ENCODE measurements around the gene JPH3.
"Not testable (repeated sequence)": the region's sequence is repeated elsewhere in the genome, so short reads cannot be mapped to it uniquely, and the experiment has no call there.

JPH3 gene

GRCh38 chr16:87575027-87575804 is 27.1 kb upstream of the JPH3 start:
- DNase-seq, result no peak

GRCh38 chr16:87576171-87576570 is 26.1 kb upstream of the JPH3 start:
- no peak for DNase-seq

GRCh38 chr16:87578142-87578930 is 24.0 kb upstream of the JPH3 start:
- DNase-seq, result not testable (repeated sequence)

- no peak for DNase-seq
Measured at GRCh38 chr16:87579691-87580090, 22.6 kb upstream of the JPH3 start.

GRCh38 chr16:87580855-87581261 is 21.4 kb upstream of the JPH3 start:
- DNase-seq, result no peak

DNA sequence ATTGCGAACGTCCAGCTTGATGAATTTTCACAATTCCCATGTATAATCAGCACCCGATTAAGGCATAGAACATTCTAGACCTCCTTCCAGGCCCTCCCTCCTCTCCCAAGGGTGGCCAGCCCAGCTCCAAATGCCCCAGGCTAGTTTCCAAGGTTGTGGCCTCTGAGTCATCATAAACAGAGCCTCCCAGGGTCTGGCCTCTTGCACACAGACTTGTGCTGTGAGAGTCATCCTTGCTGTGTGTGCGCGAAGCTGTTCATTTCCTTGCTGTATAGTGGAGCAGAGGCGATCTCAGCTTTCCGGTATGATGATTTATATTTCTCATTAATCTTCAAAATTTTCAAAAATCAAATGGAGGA is 20.5 kb upstream of the JPH3 start:
- DNase-seq, result no peak

GRCh38 chr16:87582216-87582965 is 19.9 kb upstream of the JPH3 start:
- no peak for DNase-seq

GRCh38 chr16:87582966-87583325 is 19.4 kb upstream of the JPH3 start:
- no peak for DNase-seq

GRCh38 chr16:87583453-87584131 is 18.7 kb upstream of the JPH3 start:
- DNase-seq, result no peak

DNA sequence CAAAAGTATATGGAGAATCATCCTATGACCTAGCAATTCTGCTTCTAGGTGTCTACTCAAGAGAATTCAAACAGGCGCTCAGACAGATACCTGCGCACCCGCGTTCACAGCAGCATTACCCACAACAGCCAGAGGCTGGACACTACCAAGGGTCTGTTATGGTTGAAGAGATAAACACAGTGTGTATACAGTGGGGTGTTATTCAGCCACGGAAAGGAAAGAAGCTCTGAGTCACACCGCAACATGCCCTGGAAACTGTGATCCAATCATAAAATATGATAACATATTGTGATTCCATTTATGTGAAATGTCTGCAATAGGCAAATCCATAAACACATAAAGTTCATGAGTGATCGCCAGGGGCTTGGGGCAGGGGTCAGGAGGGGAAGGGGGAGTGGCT is 18.0 kb upstream of the JPH3 start:
- DNase-seq, result no peak

DNA sequence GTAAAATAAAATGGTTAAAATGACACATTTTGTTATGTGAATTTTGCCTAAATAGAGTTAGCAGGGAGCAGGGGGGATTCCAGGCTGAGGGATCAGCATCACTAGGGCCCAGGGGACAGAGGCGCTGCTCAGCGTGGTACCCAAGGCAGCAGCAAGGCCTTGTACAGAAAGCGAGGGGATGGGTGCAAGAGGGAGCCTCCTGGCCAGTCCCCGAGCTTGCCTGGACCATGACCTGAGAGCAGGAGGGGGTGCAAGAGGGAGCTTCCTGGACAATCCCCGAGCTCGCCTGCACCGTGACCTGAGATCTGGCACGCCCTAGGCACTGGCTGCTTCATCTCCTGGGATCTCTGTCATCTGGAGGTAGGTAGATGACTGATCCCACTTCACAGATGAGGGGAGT is 17.3 kb upstream of the JPH3 start:
- no peak for DNase-seq

DNA sequence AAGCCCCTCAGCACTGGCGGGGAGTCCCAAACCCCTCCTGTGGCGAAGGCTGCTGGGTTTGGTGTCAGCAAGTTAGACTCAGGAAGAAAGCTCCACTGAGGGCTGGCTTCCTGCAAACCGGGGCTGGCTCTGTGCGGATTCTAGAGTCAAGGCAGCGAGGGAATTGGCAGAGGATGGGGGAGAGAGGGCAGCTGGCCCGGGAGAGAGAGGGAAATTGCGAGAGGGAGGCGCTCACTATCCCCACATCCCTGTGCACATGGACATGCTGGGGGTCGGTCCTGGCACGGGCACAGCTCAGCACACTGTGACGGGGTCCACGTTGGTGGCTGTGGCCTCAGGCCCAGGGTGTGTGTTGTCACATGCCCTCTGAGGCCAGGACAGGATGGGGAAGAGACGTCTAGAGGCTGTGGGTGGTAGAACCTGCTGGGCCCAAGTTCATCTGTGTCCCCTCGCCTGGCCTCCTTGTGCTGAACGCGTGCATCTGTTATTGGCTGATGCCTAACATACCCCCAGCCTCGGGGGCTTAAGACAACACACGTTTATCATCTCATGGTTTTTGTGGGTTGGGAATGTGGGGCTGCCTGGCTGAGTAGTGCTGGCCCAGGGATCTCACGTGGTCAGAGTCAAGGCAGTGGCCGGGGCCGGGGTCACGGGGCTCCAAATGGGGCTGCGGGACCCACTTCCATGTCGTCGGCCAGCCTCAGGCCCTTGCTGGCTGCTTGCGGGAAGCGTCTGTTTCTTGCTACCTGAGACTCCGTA is 16.7 kb upstream of the JPH3 start:
- DNase-seq, result no peak

DNA sequence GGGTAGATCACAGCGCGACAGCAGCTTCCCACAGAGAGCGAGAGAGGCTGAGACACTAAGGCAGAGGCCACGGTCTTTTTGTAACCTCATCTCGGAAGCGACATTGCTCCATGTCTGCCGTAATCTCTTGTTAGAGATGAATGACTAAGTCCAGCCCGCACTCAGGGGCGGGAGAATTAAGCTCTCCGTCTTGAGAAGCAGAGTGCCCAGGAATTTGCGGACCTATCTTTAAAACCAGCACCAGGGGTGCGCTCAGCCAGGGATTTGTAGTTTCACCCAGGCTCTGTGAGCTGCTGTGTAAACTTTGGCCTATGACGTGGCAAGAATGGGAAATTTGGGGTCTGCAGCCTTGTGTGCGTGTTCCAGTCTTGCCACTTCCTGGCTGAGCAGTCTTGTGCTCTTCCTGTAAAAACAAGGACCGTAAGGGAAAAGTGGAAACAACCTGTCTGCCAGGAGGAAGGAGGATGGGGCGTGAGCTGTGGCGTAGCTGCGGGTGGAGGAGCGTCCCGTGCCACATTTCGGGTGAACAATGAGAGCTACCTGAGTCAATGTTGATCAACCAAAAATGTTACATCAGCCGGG is 16.0 kb upstream of the JPH3 start:
- no peak for DNase-seq

DNA sequence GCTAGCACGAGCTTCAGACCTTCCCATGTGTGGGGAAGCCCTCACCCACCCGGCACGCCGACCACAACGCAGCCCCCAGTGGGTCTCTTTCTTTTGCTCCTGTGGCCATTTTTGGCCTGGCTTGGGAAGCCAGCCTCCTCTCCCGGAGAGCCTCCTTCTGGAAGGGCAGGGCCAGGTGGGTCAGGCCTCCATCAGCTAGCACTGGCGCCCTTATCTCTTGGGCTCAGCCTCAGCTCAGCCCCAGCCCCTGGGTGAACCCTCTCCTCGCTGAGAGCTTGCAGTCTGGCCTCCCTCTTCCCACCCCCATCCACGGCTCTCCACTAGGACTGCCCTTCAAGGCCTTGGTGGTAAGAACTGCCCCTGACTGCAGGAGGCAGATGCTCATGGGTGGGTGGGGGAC is 14.7 kb upstream of the JPH3 start:
- no peak for DNase-seq

DNA sequence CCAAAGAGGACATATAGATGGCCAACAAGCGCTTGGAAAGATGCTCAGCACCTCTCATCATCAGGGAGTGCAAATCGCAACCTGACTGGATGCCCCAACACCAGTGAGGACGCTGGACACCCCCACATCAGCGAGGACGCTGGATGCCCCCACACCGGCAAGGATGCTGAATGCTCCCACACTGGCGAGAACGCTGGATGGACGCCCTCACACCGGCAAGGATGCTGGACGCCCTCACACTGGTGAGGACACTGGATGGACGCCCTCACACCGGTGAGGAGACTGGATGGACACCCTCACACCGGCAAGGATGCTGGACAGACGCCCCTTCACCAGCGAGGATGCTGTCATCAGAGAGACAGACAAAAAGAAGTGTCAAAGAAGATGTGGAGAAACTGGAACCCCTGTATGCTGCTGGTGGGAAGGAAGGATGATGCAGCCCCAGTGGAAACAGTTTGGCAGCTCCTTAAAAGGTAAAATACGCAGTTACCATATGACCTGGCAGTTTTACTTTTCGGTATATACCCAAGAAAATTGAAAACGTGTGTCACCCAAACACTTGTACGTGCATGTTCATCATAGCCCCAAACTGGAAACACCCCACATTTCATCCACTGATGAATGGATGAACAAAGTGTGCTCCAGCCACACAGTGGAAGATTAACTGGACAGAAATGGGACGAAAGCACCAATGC is 10.1 kb upstream of the JPH3 start:
- DNase-seq, result no peak

DNA sequence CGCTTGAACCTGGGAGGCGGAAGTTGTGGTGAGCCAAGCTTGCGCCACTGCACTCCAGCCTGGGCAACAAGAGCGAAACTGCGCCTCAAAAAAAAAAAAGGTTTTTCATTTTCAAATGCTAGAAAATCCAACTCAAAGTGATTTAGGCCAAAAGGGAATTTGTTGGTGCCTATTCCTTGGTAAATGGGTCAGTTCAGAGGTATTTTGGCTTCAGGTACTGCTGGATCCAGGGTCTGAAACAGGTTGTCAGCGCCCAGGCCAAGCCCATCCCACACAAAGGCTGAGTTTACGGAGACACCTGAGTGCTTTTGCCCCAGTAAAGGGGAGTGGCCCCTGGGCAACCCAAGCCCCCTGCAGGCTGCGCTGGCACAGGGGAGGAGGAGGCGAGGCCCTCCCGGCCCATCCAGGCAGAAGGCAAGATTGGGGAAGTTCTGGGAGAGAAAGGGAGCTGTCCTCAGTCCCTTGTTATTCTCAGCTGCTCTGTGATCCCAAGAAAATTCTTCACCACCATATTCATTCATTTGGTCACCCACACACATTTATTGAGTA is 8.5 kb upstream of the JPH3 start:
- no peak for DNase-seq

- no peak for DNase-seq
Measured at GRCh38 chr16:87595712-87596111, 6.6 kb upstream of the JPH3 start.

- no peak for DNase-seq
Measured at GRCh38 chr16:87597324-87597830, 4.9 kb upstream of the JPH3 start.

DNA sequence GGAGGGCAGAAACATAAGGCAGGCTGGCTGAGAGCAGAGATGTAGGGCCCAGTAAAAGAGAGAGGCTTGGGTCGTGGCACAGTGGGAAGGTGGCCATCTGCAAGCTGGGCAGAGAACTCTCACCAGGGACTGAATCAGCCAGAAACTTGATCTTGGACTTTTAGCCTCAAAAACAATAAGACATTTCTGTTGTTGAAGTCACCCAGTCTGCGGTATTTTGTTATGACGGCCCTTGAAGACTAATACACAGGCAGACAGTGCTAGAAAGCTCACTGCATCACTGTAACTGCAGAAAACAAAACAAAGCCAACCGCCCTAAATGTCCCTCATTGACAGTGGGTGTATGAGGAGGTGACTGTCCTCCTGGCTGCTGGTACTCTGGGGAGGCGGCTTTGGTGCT is 3.9 kb upstream of the JPH3 start:
- no peak for DNase-seq

DNA sequence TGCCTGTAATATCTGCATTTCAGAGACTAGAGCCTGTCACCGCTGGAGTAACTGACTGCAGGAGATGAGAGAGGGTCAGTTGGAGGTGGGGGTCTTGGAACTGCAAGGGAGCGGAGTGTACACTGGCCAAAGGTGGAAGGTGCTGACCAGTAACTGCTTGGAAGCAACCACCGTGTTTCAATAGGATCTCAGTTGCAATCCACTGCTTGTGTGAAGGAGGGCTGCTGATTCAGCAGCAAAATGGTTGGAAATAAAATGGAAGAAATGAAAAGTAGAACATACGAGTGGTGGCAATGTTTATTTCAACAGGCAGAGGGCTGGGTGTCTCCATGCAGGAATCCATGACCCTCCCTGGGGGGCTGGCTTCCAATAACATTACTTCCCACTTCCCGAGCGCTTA is 2.1 kb upstream of the JPH3 start:
- no peak for DNase-seq

- no peak for DNase-seq
Measured at GRCh38 chr16:87601401-87601981, 817 bp upstream of the JPH3 start.
